ENCODE results near the gene BANF1. TPM values are rescaled to one million over a fixed set of nuclear protein-coding genes. Genes with fewer than 3 reads are reported as not detected.

BANF1 gene
- total and polyA plus RNA-seq, 3 donors from 2014 or later, result 105 to 193 (median 133) TPM

- intact Hi-C loops (cut with DNase I; ENCODE audit: low total_unique reads), result no loop called here
- H3K36me3 ChIP-seq (ENCODE audit: low read depth, missing control alignments), result no peaks in the 10 kb centered on the region
- TF ChIP-seq POLR2A (IDR thresholded peaks at IDR 0.05), result no peak
Measured at GRCh38 chr11:66003291-66003690, 988 bp downstream of the BANF1 start.

GRCh38 chr11:66004186-66004585 is 1.9 kb downstream of the BANF1 start:
- no peak for TF ChIP-seq POLR2A (IDR thresholded peaks at IDR 0.05)
- TF ChIP-seq, protein P1, sequence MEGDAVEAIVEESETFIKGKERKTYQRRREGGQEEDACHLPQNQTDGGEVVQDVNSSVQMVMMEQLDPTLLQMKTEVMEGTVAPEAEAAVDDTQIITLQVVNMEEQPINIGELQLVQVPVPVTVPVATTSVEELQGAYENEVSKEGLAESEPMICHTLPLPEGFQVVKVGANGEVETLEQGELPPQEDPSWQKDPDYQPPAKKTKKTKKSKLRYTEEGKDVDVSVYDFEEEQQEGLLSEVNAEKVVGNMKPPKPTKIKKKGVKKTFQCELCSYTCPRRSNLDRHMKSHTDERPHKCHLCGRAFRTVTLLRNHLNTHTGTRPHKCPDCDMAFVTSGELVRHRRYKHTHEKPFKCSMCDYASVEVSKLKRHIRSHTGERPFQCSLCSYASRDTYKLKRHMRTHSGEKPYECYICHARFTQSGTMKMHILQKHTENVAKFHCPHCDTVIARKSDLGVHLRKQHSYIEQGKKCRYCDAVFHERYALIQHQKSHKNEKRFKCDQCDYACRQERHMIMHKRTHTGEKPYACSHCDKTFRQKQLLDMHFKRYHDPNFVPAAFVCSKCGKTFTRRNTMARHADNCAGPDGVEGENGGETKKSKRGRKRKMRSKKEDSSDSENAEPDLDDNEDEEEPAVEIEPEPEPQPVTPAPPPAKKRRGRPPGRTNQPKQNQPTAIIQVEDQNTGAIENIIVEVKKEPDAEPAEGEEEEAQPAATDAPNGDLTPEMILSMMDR (IDR thresholded peaks at IDR 0.05), result no peak
- 49 to 63% methylated on average over 4 of the region's 4 CpGs for WGBS, 2 donors
- Histone ChIP-seq H3K4me1 (peaks cover 16% of the 10 kb centered on the region), H3K4me3 (no peak overlapping the region), H3K27me3 (no peaks in the 10 kb centered on the region), H3K27ac (no peak overlapping the region), H3K9me3 (no peaks in the 10 kb centered on the region), H3K36me3 (ENCODE audit: low read depth, missing control alignments) (no peaks in the 10 kb centered on the region)
- intact Hi-C loops (cut with DNase I; ENCODE audit: low total_unique reads), result no loop called here
- DNase-seq, result no peak

More at GRCh38 chr11:66003291-66003690, 988 bp downstream of the BANF1 start:
- H3K4me3 ChIP-seq, result peak overlapping the region in 1 of 2 donors; percentile 93
- no peaks in the 10 kb centered on the region for H3K27me3 ChIP-seq
- peaks cover 16% of the 10 kb centered on the region for H3K4me1 ChIP-seq
- peak overlapping the region in 1 of 2 donors; percentile 98 for H3K27ac ChIP-seq
- no peaks in the 10 kb centered on the region for H3K9me3 ChIP-seq
- no peak for DNase-seq
- 41 to 49% methylated on average over 5 to 6 of the region's 6 CpGs for WGBS, 2 donors

DNA sequence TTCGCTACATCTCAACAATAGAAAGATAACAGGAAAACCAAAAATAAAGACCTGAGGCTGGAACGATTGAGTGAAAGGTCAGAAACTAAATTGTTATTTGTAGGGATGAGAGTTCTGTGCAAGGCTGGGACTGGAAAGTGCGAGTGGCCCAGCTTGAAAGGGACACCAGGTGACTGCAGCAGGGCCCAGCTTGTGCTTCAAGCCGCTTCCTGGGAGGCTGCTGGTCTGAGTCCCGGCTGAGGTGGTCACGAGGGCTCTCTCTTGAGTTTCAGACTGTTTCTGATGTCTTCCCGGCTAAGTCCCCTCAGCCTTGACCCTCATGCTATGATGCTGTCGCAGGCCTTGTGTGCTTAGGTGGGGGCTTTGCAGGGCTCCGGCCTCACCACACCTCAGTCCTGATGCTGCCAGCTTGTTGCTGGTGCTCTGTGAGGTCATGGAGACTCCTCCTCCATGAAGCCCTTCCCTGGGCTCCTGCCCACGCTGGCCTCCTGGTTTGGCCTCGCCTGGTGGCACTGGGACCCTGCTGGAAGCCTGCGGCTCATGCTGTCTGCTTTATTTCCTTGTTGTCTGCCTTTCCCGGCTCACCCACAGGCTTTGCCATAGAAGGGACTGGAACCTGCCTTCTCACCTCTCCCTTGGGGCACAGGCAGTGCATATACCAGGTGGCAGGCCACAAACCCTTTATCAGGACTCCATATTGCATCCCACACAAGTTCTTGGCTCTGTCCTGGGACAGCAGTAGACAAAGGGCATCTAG is 4.0 kb downstream of the BANF1 start:
- H3K36me3 ChIP-seq (ENCODE audit: low read depth, missing control alignments), result no peaks in the 10 kb centered on the region
- no peak for DNase-seq
- 78 to 81% methylated on average over 13 of the region's 13 CpGs for WGBS, 2 donors
- intact Hi-C loops (cut with DNase I; ENCODE audit: low total_unique reads), result no loop called here
- no peak overlapping the region for H3K4me3 ChIP-seq
- no peaks in the 10 kb centered on the region for H3K27me3 ChIP-seq
- TF ChIP-seq, protein P1 (IDR thresholded peaks at IDR 0.05), result no peak
- no peak for TF ChIP-seq POLR2A (IDR thresholded peaks at IDR 0.05)
- H3K27ac ChIP-seq, result no peak overlapping the region
- H3K9me3 ChIP-seq, result no peaks in the 10 kb centered on the region
- H3K4me1 ChIP-seq, result peaks cover 8% of the 10 kb centered on the region

- Histone ChIP-seq H3K4me1 (peaks cover 11% of the 10 kb centered on the region), H3K27me3 (no peaks in the 10 kb centered on the region), H3K36me3 (ENCODE audit: low read depth, missing control alignments) (no peaks in the 10 kb centered on the region), H3K9me3 (no peaks in the 10 kb centered on the region), H3K4me3 (no peak overlapping the region), H3K27ac (no peak overlapping the region)
- WGBS, 2 donors, result 76% methylated on average over 4 of the region's 4 CpGs; no CpG with 5 or more reads in 1 of the 2 donors
- TF ChIP-seq POLR2A (IDR thresholded peaks at IDR 0.05), result no peak
- TF ChIP-seq, protein P1 (IDR thresholded peaks at IDR 0.05), result no peak
- intact Hi-C loops (cut with DNase I; ENCODE audit: low total_unique reads), result no loop called here
- DNase-seq, result no peak
Measured at GRCh38 chr11:66006891-66007176, 4.5 kb downstream of the BANF1 start.

DNA sequence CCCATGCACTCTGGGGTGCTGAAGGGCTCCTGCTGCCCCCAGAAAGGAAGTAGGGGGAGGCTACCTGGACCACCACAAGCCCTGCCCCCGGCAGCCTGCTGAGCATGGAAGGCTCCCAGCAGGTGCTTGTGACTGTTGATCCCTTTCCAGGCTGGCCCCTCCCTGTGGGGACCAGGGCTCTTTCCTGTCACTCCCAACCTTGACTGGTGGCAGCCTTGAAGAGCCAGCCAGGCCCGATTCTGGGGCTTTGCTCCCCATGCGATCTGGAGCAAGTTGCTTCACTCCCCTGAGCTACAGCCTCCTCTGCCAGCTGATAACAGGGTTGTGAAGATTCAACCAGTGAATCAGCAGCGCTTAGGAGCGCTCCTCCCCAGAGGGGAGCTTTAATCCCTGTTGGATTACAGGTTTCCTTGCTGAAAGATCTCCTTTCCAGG is 4.9 kb downstream of the BANF1 start:
- DNase-seq, result peak; percentile 48

More for the DNA sequence above, 4.9 kb downstream of the BANF1 start:
- WGBS, 2 donors, result 55% methylated on average over 5 of the region's 5 CpGs; no CpG with 5 or more reads in 1 of the 2 donors
- no peaks in the 10 kb centered on the region for H3K27me3 ChIP-seq
- H3K36me3 ChIP-seq (ENCODE audit: low read depth, missing control alignments), result no peaks in the 10 kb centered on the region
- H3K27ac ChIP-seq, result no peak overlapping the region
- intact Hi-C loops (cut with DNase I; ENCODE audit: low total_unique reads), result no loop called here
- no peaks in the 10 kb centered on the region for H3K9me3 ChIP-seq
- peaks cover 11% of the 10 kb centered on the region for H3K4me1 ChIP-seq
- no peak overlapping the region for H3K4me3 ChIP-seq
- TF ChIP-seq POLR2A (IDR thresholded peaks at IDR 0.05), result no peak
- TF ChIP-seq, protein P1 (IDR thresholded peaks at IDR 0.05), result no peak
